EH (cell line): ENCODE measurements around the gene ROGDI.
A peak's percentile ranks its signal among the peaks of the same experiment; 100 is the strongest.

Experiments
- DNase-seq: peaks from one replicate; pipeline ENCODE4 v3.0.0-alpha.2; 2015; ENCODE audit warnings: low read depth

The ROGDI gene

DNA sequence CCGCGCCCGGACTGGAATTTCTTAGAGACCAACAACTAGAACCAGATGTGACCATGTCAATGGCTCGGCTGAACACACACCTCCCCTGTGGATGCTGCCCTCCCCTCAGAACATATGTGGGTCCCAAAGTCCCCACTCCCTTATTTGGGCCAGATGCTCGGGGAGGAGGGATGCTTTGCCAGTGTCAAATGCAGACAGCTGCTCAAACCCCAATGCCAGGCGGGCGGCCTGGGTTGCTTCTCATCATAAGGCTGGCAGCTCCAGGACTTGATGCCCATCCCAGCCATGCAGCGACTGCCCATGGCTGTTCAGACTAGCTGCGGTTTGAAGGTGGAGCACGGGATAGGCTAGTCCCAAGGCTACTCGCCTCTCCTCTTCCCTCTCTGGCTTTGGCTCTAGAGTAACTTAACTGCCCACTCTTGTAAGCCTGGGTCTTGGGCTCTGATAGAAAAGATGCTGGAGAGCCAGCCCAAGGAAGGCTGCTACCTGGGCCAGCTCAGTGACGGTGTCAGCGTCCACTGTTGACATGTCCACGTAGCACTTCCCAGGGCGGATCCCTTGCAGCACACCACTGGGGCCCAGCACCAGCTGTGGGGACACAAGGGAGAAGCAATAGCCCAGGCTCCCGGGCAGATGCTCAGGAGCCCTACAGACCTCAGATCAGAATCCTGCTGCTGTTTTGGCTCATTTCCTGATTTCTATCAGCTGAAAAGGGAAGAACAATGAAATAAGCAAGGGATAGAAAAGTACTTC, 11.0 kb upstream of the ROGDI start:
- DNase-seq = no peak

DNA sequence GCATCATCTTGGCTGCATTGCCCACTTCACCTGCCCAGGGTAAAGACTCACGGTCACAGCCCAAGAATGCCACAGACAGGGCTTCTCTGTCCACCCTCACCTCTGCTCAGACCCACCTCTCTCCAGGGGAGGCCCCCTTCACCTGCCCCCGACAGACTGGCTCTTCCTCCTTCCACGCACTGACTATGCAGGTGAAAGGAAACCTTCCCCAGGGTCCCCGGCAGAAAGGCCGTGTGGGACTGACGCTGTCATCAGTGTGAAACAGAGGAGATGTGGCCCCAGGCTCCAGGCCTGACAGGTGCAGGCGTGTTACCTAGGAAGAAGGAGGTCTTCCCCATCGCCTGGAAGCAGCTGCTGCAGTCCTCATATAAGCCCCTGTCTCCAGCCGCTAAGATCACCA, 9.3 kb upstream of the ROGDI start:
- DNase-seq = no peak

DNA sequence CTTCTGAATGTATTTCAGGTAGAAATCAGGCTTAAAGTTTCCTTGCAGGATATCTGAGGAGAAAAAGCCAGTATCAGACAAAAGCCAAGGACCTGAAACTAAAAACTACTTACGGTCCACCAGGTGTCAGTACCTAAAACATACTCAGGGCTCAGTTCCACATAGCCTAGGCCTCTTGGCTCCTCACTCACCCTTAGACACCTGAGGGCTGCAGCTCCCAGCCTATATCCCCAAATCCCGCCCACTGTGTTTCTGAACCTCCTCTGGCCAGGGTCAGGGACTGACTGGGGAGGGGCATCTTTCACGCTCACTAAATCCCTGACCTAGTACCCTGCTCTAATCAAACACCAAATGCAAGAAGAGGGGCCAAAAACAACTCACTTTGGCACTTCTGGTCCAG, 8.8 kb upstream of the ROGDI start:
- DNase-seq = no peak

DNA sequence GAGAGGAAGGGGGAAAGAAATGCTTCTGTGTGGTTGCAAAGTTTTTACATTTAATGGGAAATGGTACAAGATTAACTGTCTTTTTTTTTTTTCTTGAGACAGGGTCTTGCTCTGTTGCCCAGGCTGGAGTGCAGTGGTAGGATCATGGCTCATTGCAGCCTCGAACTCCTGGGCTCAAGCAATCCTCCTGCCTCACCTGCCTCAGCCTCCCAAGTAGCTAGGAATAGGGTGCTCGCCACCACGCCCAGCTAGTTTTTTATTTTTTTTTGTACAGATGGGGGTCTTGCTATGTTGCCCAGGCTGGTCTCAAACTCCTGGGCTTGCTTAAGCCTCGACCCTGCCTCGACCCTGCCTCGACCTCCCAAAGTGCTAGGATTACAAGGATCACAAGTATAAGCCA, 3.8 kb upstream of the ROGDI start:
- no peak for DNase-seq

DNA sequence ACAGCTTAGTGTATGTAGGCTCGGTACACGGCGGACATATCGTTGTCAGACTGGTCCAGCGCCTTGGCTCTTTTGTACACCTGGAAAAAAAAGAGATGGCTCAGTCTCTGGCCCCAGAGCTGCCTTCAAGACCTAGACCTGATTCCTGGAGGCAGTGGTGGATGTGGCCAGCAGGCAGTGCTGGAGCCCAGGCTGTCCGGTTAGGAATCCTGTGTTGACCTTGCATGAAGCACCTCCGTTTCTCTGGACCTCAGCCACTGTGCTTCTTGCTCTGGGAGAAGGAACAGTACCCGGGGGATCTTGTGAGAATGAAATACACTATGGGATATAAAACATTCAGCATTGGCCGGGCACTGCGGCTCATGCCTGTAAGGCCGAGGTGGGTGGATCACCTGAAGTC, 2.8 kb upstream of the ROGDI start:
- DNase-seq = no peak

DNA sequence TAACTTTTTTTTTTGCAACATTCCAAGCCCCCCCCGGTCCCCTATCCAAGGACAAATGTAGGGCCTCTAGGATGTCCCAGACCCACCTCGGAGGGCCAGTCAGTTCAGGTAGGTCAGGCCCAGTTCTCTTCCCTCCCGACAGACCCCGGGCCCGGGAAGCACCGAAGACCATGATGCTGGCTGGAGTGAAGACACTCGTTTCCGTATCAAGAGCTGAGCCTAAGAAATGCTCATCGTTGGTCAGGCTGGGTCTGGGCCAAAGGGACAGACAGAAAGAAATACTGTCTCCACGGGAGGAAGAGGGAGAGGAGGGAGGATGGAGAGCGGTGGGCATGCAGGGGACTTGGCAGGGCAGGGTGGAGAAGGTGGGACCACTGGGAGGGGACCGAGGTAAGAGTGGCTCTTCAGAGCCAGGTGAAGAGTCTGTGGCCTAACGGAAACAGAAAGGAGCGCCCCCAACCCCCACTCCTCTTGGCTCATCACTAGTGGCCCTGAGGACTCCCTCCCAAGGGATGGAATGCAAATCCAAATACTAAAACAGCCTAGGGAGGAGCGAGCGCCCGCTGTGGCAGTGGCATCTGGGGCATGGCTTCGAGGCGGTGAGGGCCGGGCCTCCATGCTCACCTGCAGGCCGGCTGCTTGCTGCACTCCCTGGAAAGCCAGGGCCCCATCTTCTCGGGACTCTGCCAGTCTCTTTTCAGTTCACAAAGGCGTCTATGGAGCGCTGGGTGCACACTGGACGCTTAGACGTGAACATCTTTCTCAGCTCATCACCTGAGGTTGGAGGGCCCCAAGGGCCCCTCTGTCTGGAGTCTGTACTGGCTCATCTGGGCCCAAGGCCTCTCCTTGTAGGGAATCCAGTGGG, 1.7 kb upstream of the ROGDI start:
- DNase-seq = no peak

DNA sequence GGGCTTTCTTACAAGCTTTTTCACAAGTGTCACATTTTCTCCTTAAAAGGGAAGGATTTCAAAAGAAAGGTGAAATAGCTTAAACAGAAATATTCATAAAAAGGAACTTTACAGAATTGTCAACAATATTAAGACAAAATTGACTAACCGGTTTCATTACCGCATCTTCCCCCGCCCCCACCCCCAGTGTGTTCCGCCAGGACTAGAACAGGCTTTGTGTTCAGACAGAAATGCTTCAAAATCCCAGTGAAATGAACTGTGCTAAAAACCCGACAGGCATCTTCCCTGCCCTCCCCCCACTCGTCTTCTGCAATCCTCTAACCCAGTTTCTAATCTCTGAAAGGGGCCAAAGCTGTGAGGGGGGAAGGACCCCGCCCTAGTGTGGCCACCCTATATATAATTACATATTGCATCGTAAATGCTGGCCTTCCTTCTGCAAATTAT, 990 bp upstream of the ROGDI start:
- DNase-seq = no peak

DNA sequence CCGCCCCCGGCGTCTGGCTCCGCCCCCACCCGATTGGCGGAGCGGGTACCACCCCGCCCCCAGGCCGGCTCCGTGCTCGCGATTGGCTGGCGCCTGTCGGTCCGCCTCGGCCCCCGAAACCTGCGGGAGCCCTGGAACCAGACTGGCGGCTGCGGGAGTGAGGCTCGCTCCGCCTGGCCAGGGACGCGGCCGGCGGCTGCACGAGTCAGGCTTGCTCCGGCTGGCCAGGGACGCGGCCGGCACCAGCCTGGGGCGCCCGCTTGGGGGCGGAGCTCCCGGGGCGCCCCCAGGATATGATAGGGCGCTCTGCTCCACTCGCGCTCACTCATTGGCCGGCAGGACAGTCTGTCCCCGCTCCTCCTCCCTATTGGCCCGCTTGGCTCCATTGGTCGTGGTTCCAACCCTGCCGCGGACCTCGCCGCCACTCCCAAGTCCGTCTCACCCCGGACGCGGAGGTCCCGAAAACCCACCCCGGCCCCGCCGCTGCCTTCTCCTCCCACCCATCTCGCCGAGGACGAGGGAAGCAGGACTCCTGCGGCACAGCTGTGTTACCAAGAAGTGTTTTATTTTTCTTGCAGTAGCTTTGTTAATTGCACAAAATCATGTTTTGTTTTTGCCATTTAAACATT, 340 bp upstream of the ROGDI start:
- peak; percentile 94 for DNase-seq

DNA sequence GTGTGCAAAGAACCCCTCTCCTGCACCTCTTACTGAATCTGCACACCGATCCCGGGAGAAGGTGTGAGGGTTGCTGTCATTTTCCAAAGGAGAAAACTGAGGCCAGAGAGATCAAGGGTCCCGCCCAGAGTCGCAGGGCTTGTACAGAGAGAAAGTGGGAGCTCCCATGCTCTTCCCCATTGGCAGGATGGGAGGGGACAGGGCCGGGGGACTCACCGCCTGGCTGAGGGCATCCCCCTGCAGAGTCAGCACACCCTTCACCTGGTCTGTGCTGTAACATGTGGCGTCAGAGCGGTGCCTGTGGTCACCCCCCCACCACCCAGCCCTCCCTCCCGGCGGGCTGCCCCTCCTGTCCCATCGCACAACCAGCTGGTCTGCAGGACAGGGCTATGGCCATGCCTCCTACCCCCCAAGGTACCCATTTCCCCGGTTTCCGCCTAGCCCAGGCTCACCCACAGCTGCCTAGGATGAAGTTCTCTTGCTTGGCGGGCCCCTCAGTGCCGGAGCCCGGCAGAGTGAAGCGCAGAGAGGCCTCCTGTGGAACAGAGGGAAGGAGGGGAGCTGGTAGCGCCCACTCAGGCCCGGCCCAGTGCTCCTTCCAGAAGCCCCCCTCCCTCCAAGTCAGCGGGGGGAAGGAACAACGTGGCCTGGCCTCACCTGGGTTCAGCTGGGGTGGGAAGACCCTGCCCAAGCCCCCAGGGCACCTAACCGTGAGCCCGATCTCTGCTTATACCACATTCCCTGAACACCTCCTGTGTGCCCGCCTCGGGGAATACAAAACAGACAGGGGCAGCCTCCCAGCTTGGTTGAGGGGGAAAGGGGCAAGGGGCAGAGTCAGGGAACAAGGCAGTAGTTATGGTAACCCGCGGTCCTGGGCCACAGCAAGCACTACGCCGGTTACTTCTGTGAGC, 1.1 kb downstream of the ROGDI start:
- DNase-seq = no peak

DNA sequence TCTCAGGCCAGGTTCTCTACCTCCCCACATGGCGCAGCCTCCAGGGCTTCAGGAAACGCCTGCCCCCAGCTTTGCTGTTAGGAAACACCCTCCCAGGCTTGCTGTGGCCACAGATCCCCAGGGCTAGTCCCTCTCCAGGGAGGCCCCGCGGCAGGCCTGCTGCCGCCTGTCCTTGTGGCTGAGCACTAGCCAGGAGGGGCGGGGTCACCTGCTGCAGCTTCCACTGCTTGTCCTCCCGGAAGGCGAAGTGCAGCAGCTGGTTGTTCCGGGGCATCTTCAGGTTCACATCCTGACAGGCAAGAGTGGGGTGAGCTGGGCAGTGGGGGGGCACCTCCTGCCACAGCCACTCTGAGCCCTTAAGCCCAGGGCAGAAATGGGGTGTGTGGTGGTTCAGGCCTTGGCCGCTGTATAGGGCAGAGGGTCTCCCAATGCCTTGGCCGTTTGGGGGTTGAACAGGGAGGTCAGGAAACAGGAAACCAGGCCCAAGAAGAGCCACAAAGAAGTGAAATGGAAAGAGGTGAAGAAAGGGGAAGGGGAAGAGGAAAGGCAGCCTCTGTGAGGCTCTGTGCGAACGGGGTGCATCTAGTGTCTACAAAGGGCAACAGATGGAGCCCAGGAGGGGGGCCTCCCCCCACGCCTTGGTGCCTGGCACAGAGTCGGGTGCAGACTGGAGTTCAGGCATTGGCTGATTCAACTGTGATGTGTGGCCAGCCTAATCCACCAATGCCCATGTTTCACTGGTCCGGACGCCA, 2.0 kb downstream of the ROGDI start:
- DNase-seq = no peak

DNA sequence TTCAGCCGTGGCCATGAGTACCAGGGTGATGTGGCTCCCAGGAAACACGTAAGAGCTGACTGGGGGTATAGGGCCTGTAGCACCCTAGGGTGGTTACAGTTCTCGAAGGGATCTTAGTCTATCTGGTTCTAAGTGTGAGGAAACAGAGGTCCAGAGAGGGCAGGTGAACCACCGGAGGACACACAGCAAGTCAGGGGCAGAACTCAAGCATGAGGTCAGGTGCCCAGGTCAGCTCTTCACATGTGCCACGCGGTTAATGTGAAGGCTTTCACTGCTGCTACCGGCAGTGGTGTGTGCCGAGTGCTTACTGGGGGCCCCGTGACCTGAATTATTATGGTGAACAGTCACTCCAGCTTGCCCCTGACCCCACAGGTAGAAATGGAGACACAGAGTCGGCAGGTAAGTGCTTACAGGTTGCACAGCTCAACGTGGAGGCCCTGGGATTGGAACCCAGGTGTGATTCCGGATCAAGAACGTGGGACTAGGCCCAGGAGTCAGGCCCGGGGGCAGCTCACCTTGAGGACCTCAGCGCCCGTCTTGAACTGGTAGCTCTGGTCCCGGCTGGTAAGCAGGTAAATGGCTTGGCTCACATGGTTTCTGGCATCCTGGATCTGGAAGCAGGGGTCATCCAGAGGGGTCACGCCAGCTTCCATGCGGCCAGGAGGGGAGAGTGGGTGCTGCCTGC, 3.1 kb downstream of the ROGDI start:
- no peak for DNase-seq

DNA sequence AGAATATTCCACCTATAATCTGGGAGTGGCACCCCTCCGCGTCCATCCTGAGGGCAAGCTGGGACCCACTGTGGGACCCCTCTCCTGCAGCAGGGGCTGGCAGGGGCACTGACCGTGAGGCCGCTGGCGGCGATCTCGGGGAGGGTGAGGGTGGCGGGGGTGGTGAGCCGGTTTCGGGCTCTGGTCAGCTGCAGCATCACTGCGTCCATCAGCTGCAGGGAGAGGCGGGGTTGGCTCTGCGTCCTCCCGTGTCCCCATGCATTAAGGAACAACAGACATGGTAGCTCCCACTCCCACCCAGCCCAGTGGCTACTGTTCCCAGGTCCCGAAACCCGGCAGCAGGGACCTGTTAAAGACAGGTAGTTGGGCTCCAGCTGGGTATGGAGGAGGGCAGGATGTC, 4.0 kb downstream of the ROGDI start:
- no peak for DNase-seq

DNA sequence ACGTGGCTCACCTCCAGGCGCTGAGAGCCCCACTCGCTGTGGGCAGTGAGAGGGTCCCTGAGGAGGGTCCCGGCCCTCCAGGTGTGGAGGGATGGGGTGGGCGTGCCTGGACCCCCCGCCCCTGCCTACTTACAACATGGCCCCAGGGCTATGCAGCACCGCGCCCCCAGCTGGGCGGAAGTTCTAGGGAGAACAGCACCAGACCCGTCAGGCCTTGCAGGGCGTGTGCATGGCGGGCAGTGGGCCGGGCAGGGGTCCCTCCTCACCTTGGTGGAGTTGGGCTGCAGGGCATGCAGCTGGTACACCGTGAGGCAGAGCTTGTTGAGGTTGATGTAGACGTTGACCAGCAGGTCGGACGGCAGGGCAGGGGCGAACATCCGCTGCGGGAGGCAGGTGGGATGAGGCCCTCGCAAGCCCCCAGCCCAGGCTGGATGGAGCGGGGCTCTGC, 4.6 kb downstream of the ROGDI start:
- no peak for DNase-seq

DNA sequence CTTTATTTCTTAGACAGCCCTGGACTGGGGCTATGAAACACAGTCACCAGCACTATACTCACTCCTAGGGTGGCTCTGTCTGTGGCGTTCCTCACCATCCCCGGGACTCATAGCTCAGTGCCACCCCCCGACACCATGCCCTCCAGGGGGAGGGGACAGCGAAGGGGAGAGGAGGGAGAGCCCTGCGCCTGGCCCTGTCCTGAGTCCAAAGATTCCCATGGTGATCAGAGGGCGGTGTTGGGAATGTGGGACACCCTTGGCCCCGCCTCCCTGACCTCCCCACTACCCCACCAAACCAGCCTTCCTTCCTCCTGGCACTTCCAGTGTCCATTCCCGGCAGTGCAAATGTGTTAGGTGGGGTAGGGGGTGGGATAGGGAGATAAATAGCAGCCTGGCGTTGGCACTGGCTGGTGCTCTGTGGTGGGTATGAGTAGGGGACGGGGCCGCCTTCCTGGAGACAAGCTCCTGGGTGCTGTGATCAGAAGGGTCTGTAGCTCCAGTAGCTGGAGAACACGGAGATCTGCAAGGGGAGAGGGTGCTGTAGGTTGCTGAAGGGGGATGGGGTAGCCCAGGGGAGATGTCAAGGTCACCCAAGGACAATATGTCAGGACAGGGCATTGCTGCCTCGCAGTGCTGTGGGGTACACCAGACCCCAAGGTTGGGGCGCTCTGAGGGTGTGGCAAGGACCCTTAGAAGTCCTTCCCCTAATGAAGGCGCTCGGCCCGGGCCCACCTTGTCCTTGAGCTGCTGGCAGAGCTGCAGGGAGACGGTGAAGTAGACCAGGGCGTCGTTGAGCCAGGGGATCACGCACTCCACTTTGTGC, 5.2 kb downstream of the ROGDI start:
- DNase-seq = no peak

DNA sequence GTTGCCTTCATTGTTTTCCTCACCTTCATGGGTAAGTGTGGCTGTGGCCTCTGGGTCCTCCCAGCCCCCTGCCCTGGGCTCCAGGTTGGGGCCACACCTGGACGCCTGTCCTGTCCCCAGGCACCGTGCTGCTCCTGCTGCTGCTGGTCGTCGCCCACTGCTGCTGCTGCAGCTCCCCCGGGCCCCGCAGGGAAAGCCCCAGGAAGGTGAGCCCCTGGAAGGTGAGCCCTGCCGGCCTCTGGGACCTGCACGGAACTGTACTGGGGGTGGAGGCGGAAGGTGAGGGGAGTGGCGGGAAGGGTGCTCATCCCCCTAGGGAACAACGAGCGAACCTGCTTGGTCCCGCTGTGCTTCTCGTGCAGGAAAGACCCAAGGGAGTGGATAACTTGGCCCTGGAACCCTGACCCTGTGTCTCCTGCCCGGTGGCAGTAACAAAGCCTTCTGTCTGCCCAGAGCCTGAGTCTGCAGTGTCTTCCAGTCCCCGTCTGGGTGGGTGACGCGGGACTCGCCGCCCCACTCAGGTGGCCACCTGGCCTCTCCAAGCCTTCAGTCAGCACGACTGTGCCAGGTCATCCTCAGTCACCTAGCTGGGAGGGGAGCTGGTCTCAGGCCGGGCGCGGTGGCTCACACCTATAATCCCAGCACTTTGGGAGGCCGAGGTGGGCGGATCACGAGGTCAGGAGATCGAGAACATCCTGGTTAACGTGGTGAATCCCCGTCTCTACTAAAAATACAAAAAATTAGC, 6.4 kb downstream of the ROGDI start:
- DNase-seq = no peak

DNA sequence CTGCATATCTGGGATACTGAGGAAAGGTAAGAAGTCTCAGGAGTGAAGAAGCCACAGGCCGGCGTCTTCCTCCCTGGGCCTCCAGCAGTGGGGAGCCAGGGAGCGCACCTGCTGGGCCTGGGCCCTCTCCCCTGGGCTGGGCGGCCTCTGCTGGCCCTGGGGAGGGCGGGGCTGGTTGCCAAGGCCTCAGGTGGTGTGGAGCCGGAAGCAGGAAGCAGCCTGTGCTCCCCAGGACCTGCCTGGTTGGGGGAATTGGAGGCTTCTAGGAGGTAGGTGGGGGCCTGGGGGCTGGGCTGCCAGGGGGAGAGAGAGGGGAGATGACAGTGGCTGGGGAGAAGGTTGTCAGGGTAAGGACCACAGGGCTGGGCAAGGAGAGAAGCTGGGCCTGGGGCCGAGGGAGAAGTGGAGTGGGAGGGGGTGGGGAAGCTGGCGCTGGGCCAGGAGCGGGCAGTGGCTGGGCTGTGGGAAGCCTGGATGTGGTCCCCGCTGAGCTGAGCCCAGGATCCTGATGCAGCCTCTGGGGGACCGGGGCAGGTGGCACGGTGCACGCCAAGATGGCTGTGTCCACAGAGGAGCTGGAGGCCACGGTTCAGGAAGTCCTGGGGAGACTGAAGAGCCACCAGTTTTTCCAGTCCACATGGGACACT, 7.1 kb downstream of the ROGDI start, which contains the start of gene SMIM22:
Gene SMIM22 (plus strand): TSS at position 189 of the 647 bp plus-strand sequence. CDS start 366 bp downstream, at position 555.
- no peak for DNase-seq

DNA sequence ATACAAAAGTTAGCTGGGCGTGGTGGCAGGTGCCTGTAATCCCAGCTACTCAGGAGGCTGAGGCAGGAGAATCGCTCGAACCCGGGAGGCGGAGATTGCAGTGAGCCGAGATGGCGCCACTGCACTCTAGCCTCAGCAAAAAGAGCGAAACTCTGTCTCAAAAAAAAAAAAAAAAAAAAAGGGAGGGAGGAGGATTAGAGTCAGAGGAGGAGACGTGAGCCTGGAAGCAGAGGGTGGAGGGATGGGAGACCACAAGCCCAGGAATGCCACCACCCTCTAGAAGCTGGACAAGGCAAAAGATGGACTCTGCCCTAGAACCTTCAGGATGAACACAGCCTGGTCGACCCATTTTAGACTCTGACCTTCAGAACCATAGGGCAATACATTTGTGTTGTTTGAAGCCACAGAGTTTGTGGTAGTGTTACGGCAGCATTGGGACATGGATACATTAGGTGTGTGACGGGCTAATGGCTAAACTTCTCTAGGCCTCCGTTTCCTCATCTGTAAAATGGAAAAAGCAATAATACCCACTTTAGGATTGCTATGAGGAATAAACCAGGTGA, 9.4 kb downstream of the ROGDI start:
- no peak for DNase-seq

DNA sequence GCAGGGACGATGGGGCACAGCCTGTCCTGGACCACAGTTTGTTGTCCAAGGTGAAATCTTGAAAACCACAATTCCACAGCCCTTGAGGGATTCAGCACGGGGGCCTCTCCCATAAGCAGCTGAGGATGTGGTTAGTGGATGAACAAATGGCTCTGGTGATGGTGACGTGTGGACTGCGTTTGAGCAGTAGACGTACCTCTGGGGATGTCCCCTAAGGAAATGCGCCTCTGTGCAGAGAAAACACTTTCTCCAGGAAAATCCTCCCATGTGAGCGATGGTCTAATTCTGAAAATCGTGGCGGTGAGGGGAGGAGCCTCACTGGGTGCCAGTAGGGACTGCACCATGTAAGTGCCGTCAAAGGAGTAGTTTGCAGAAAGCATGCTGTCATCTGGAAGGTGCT, 11.6 kb downstream of the ROGDI start:
- DNase-seq = no peak
